HFF-Myc (cell line): ENCODE data around the gene BUB1.

Experiments
- DNase-seq: peaks from one replicate; pipeline ENCODE4 v3.0.0-alpha.2; 2011; ENCODE audit warnings: low read depth; ENCODE audit errors: extremely low read depth
- H3K4me3 ChIP-seq: replicated peaks from 2 replicates; pipeline ENCODE4 v1.5.1; 2011; ENCODE audit warnings: low read depth, mild to moderate bottlenecking, control low read depth, low read length
- TF ChIP-seq, protein P1 (sequence below): IDR thresholded peaks from 2 replicates; pipeline ENCODE4 v1.5.1; 2012; ENCODE audit warnings: mild to moderate bottlenecking, low read depth, low read length, control low read depth; ENCODE audit errors: missing control alignments

The BUB1 gene

DNA sequence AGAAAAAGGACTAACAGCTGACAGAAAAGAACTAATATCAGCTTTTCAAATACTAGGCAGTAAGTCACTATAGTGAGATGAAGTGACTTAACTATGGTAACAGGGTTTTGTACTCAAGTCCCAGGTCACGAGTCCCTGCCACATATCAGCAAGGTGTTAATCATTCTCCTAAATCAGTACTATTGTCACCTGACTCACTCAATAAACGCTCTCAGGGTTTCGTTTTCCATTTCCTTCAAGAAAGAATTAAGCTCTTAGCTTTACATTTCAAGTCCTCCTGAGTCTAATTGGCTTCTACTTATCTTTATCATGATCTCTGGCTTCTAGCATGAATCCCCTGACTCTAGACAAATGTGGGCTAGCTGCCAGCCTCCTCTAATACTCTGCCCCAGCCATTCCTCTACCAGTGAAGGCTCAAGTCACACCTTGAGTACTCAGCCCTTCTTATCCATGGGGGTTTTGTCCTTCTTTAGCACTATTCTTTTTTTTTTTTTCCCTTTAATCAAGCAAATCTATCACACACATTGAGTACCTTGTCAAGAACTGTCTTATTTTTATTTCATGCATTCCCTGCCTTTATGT, 20.0 kb downstream of the BUB1 start:
- H3K4me3 ChIP-seq, result no peak overlapping the region
- DNase-seq, result no peak
- TF ChIP-seq, protein P1, sequence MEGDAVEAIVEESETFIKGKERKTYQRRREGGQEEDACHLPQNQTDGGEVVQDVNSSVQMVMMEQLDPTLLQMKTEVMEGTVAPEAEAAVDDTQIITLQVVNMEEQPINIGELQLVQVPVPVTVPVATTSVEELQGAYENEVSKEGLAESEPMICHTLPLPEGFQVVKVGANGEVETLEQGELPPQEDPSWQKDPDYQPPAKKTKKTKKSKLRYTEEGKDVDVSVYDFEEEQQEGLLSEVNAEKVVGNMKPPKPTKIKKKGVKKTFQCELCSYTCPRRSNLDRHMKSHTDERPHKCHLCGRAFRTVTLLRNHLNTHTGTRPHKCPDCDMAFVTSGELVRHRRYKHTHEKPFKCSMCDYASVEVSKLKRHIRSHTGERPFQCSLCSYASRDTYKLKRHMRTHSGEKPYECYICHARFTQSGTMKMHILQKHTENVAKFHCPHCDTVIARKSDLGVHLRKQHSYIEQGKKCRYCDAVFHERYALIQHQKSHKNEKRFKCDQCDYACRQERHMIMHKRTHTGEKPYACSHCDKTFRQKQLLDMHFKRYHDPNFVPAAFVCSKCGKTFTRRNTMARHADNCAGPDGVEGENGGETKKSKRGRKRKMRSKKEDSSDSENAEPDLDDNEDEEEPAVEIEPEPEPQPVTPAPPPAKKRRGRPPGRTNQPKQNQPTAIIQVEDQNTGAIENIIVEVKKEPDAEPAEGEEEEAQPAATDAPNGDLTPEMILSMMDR, result no peak

DNA sequence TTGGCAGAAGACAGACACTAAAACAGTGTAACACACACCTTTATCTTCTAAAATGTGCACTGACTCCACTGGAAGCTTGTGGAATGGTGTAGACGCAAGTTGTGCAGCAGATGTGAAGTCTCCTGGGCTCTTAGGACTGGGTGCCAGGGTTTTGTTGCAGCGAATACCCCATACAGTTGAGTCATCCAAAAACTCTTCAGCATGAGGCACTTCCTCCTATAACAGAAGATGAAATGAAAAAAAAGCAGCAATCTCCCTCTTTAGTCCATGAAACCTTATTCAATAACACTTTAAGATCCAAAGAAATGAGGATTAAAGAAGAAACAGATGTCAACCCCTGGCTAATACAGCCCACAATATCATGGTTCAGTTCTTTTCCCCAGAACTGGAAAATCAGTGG, 22.2 kb downstream of the BUB1 start:
- H3K4me3 ChIP-seq, result no peak overlapping the region
- TF ChIP-seq, protein P1, result no peak
- no peak for DNase-seq

DNA sequence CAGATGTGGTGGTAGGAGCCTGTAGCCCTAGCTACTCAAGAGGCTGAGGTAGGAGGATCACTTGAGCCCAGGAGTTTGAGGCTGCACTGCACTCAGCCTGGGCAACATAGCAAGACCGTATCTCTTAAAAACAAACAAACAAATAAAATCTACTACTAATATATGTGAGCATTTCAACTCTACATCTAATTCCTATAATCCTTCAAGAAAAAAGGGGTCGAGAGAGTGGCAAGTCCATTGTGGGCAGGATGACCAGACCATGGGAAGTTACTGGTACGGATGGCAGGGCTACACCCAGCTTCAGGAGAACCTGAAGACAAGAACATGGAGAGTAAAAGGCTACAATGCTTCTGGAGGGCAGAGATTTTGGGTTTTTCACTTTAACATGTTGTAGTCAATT, 24.0 kb downstream of the BUB1 start:
- DNase-seq, result no peak
- H3K4me3 ChIP-seq, result no peak overlapping the region
- TF ChIP-seq, protein P1, result no peak

DNA sequence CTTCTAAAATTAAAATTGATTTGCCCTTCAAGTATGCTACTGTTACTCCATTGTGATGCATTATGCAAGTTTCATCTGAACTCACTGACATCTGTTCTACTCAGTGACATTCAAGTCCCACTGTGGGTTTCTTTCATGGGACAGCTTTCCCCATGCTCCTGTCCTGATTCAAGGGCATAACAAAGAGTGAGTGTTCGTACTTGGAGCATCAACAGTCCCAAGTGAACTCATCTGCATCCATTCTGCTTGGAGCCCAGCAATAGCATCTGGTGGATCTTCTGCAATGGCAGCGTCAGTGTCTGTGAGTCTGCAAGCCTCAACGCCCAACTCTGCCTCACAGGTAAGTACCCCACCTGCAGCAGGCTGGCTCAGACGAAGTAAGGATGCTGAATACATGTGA, 27.5 kb downstream of the BUB1 start:
- no peak overlapping the region for H3K4me3 ChIP-seq
- TF ChIP-seq, protein P1, result no peak
- DNase-seq, result no peak

DNA sequence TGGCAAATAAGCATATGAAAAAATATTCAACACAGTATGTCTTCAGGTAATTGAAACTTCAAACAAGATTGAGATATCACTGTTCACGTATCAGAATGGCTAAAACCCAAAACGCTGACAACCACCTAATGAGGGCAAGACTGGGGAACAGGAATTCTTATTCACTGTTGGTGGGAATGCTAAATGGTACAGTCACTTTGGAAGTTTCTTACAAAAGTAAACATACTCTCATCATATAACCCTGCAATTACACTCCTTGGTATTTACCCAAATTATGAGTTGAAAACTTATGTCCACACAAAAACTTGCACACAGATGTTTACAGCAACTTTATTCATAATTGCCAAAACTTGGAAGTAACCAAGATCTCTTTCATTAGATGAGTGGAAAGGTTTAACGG, 30.1 kb downstream of the BUB1 start:
- TF ChIP-seq, protein P1, result no peak
- H3K4me3 ChIP-seq, result no peak overlapping the region
- DNase-seq, result no peak

DNA sequence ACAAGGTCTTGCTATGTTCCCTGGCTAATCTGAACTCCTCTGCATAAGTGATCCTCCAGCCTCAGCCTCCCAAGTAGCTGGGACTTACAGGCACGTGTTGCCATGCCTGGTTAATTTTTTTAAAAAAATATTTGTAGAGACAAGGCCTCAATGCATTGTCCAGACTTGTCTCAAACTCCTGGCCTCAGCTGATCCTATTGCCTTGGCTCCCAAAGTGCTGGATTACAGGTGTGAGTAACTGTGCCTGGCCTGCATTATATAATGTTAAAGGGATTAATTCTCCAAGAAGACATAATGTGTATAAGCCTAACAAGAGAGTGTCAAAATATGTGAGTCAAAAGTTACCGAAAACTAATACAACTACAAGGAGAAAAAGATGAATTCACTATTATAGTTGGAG, 32.2 kb downstream of the BUB1 start:
- no peak for DNase-seq
- H3K4me3 ChIP-seq, result no peak overlapping the region
- TF ChIP-seq, protein P1, result no peak

DNA sequence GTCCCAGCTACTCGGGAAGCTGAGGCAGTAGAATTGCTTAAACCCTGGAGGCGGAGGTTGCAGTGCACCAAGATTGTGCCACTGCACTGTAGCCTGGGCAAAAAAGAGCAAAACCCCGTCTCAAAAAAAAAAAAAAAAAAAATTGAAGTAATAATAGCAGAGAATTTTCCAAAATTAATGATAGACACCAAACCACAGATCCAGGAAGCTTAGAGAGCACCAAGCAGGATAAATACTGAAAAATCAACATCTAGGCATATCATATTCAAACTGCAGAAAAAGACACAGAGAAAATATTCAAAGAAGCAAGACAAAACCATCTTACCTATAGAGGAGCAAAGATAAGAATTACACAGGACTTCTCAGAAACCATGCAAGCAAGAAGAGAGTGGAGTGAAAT, 33.5 kb downstream of the BUB1 start:
- H3K4me3 ChIP-seq, result no peak overlapping the region
- no peak for DNase-seq
- TF ChIP-seq, protein P1, result no peak
